Gastroesophageal sphincter (tissue), 3 donors: Measurements from ENCODE around the gene ASB13.

Source experiments
- POLR2AphosphoS5 ChIP-seq: sonication (generic); formaldehyde crosslinking; IDR thresholded peaks from one replicate; pipeline ENCODE4 v1.6.1; 2017; ENCODE audit warnings: antibody characterized with exemption
- TF ChIP-seq, protein P1 (sequence below), 4 experiments: fragments of 200-600 bp in 2 of 4; fragments of 450-650 bp in 2 of 4; sonication (generic) in 1 of 4; IDR thresholded peaks; one replicate each; pipeline ENCODE4 v1.5.1; 2017 to 2019; ENCODE audit warnings: antibody characterized with exemption in 4 of 4, mild to moderate bottlenecking in 2 of 4, moderate library complexity in 2 of 4

DNA sequence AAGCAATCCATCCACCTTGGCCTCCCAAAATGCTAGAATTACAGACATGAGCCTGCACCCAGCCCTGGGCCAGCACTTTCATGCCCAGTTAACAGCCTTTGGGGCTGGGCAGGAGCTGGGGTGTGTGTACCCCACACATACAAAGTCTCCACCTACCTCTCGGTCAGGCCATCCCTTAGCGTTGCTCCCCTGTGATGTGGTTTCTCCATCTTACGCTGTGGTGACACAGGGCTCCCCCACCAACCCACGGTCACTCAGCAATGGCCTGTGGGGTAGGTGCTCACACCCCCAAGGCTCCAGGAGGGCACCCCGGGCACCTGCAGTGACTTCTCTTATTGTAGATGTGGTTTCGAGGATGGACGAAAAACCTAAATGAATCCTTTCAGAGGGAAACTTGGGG, 58.8 kb downstream of the ASB13 start:
- TF ChIP-seq, protein P1, sequence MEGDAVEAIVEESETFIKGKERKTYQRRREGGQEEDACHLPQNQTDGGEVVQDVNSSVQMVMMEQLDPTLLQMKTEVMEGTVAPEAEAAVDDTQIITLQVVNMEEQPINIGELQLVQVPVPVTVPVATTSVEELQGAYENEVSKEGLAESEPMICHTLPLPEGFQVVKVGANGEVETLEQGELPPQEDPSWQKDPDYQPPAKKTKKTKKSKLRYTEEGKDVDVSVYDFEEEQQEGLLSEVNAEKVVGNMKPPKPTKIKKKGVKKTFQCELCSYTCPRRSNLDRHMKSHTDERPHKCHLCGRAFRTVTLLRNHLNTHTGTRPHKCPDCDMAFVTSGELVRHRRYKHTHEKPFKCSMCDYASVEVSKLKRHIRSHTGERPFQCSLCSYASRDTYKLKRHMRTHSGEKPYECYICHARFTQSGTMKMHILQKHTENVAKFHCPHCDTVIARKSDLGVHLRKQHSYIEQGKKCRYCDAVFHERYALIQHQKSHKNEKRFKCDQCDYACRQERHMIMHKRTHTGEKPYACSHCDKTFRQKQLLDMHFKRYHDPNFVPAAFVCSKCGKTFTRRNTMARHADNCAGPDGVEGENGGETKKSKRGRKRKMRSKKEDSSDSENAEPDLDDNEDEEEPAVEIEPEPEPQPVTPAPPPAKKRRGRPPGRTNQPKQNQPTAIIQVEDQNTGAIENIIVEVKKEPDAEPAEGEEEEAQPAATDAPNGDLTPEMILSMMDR (IDR thresholded peaks at IDR 0.05), result no peak
- no peak for TF ChIP-seq POLR2AphosphoS5
